H9 (cell line): ENCODE measurements around the gene MRTFB. TPM values are rescaled to one million over a fixed set of nuclear protein-coding genes. Genes with fewer than 3 reads are reported as not detected.

Experiments used
- DNase-seq: peaks from one replicate; pipeline ENCODE4 v3.0.0-alpha.2; 2017
- H2AFZ ChIP-seq: one replicate; pipeline ENCODE4 v1.6.1; 2013; ENCODE audit warnings: mild to moderate bottlenecking, low read length, control low read depth, moderate library complexity
- H2AK5ac ChIP-seq: 2 replicates; pipeline ENCODE4 v1.6.1; 2013; ENCODE audit warnings: low read length, control low read depth, mixed read lengths; ENCODE audit not compliant: insufficient read length
- H2BK120ac ChIP-seq: one replicate; pipeline ENCODE4 v1.6.1; 2013; ENCODE audit warnings: low read depth, mild to moderate bottlenecking, low read length, control low read depth, inconsistent platforms; ENCODE audit not compliant: poor library complexity, severe bottlenecking
- H2BK12ac ChIP-seq: 2 replicates; pipeline ENCODE4 v1.6.1; 2013; ENCODE audit warnings: low read length, control low read depth, mixed read lengths, low read depth; ENCODE audit not compliant: insufficient read length
- H2BK15ac ChIP-seq: 2 replicates; pipeline ENCODE4 v1.6.1; 2013; ENCODE audit warnings: low read depth, low read length, control low read depth
- H2BK20ac ChIP-seq: one replicate; pipeline ENCODE4 v1.6.1; 2013; ENCODE audit warnings: low read depth, mild to moderate bottlenecking, low read length, control low read depth, inconsistent platforms; ENCODE audit not compliant: poor library complexity, severe bottlenecking
- H2BK5ac ChIP-seq: 2 replicates; pipeline ENCODE4 v1.6.1; 2013; ENCODE audit warnings: low read length, control low read depth, mixed read lengths; ENCODE audit not compliant: insufficient read length
- H3K14ac ChIP-seq: 2 replicates; pipeline ENCODE4 v1.6.1; 2013; ENCODE audit warnings: low read length, control low read depth; ENCODE audit not compliant: insufficient read depth
- H3K18ac ChIP-seq: 2 replicates; pipeline ENCODE4 v1.6.1; 2013; ENCODE audit warnings: low read depth, mild to moderate bottlenecking, mixed read lengths, low read length, control low read depth; ENCODE audit not compliant: insufficient read length
- H3K23ac ChIP-seq: 2 replicates; pipeline ENCODE4 v1.6.1; 2013; ENCODE audit warnings: low read length, control low read depth, mixed read lengths, low read depth; ENCODE audit not compliant: insufficient read length
- H3K23me2 ChIP-seq: 2 replicates; pipeline ENCODE4 v1.6.1; 2013; ENCODE audit warnings: low read depth, mild to moderate bottlenecking, mixed read lengths, low read length, control low read depth; ENCODE audit not compliant: insufficient read length, poor library complexity, severe bottlenecking
- H3K27ac ChIP-seq: 2 replicates; pipeline ENCODE4 v1.5.1; 2013; ENCODE audit warnings: low read length, control low read depth, mixed read lengths, low read depth; ENCODE audit not compliant: insufficient read length
- H3K27me3 ChIP-seq: 2 replicates; pipeline ENCODE4 v1.6.1; 2013; ENCODE audit warnings: low read length, control low read depth, inconsistent platforms; ENCODE audit not compliant: insufficient read depth
- H3K4ac ChIP-seq: 2 replicates; pipeline ENCODE4 v1.6.1; 2013; ENCODE audit warnings: low read depth, mild to moderate bottlenecking, control low read depth, inconsistent platforms, low read length, moderate library complexity
- H3K4me1 ChIP-seq: 2 replicates; pipeline ENCODE4 v1.6.1; 2013; ENCODE audit warnings: low read length, control low read depth, inconsistent platforms; ENCODE audit not compliant: insufficient read depth
- H3K4me2 ChIP-seq: 2 replicates; pipeline ENCODE4 v1.6.1; 2013; ENCODE audit warnings: low read length, control low read depth, mixed read lengths; ENCODE audit not compliant: insufficient read length, insufficient read depth
- H3K56ac ChIP-seq: 2 replicates; pipeline ENCODE4 v1.6.1; 2013; ENCODE audit warnings: low read depth, mild to moderate bottlenecking, mixed read lengths, low read length, control low read depth; ENCODE audit not compliant: insufficient read length
- H3K79me1 ChIP-seq: 2 replicates; pipeline ENCODE4 v1.6.1; 2013; ENCODE audit warnings: low read depth, mild to moderate bottlenecking, moderate library complexity, low read length, control low read depth, inconsistent platforms; ENCODE audit not compliant: insufficient read depth, poor library complexity, severe bottlenecking
- H3K79me2 ChIP-seq: 2 replicates; pipeline ENCODE4 v1.6.1; 2013; ENCODE audit warnings: low read length, control low read depth, inconsistent platforms; ENCODE audit not compliant: insufficient read depth
- H3K9ac ChIP-seq: 2 replicates; pipeline ENCODE4 v1.6.1; 2013; ENCODE audit warnings: low read length, control low read depth, mixed read lengths; ENCODE audit not compliant: insufficient read length; ENCODE audit errors: extremely low read depth
- H3K9me3 ChIP-seq: one replicate; pipeline ENCODE4 v1.6.1; 2013; ENCODE audit warnings: low read depth, low read length, inconsistent platforms; ENCODE audit not compliant: control insufficient read depth
- H3T11ph ChIP-seq: one replicate; pipeline ENCODE4 v1.6.1; 2013; ENCODE audit warnings: mild to moderate bottlenecking, low read length, control low read depth, inconsistent platforms
- H4K20me1 ChIP-seq: one replicate; pipeline ENCODE4 v1.6.1; 2013; ENCODE audit not compliant: control insufficient read depth, insufficient read length, insufficient read depth
- H4K5ac ChIP-seq: 2 replicates; pipeline ENCODE4 v1.6.1; 2013; ENCODE audit warnings: low read depth, mild to moderate bottlenecking, mixed read lengths, low read length, control low read depth; ENCODE audit not compliant: insufficient read length
- H4K8ac ChIP-seq: replicated peaks from 2 replicates; pipeline ENCODE4 v1.6.1; 2013; ENCODE audit warnings: low read length, control low read depth, mixed read lengths, low read depth; ENCODE audit not compliant: insufficient read length
- H4K91ac ChIP-seq: 2 replicates; pipeline ENCODE4 v1.6.1; 2013; ENCODE audit warnings: low read depth, mild to moderate bottlenecking, moderate library complexity, mixed read lengths, low read length, control low read depth; ENCODE audit not compliant: insufficient read length
- H3K27ac Mint-ChIP-seq, 3 experiments: 2 replicates in 2 of 3; 3 replicates in 1 of 3; pipeline ENCODE4 v1.8.0; 2020 to 2021; ENCODE audit warnings: mixed read lengths in 3 of 3, mild to moderate bottlenecking in 1 of 3, moderate library complexity in 1 of 3
- H3K27me3 Mint-ChIP-seq: 2 replicates; pipeline ENCODE4 v1.8.0; 2021; ENCODE audit warnings: low read depth, mild to moderate bottlenecking, moderate library complexity, mixed read lengths
- H3K36me3 Mint-ChIP-seq, 3 experiments: 2 replicates in 2 of 3; 3 replicates in 1 of 3; pipeline ENCODE4 v1.8.0; 2020 to 2021; ENCODE audit warnings: low read depth in 3 of 3, mixed read lengths in 3 of 3; ENCODE audit not compliant: insufficient read depth in 1 of 3
- H3K4me1 Mint-ChIP-seq, 2 experiments: 2 replicates each; pipeline ENCODE4 v1.8.0; 2020; ENCODE audit warnings: mixed read lengths in 2 of 2
- H3K4me3 Mint-ChIP-seq, 2 experiments: 2 replicates in 1 of 2; 3 replicates in 1 of 2; pipeline ENCODE4 v1.8.0; 2020 to 2021; ENCODE audit warnings: mild to moderate bottlenecking in 2 of 2, mixed read lengths in 2 of 2, moderate library complexity in 1 of 2
- H3K9me3 Mint-ChIP-seq, 2 experiments: 2 replicates in 1 of 2; 3 replicates in 1 of 2; pipeline ENCODE4 v1.8.0; 2020; ENCODE audit warnings: mild to moderate bottlenecking in 2 of 2, mixed read lengths in 2 of 2, moderate library complexity in 1 of 2
- CTCF ChIP-seq: fragments of 200-600 bp; sonication (generic); conservative IDR thresholded peaks from 3 replicates; pipeline ENCODE4 v1.8.0; 2021; ENCODE audit warnings: antibody characterized with exemption, mild to moderate bottlenecking
- WGBS: extraction: QIAGEN DNeasy Blood & Tissue Kit; methylation state at CpG from one replicate; pipeline ENCODE4 v1.1.7; 2013; ENCODE audit warnings: missing lambda C conversion rate, low lambda C conversion rate, mixed read lengths; ENCODE audit not compliant: insufficient read length; ENCODE audit errors: extremely low coverage; 5-methylcytosine and 5-hydroxymethylcytosine counted together
- total RNA-seq: library from RNA; stranded (reverse); gene quantifications from 2 replicates; pipeline ENCODE4 v1.2.1, GENCODE V29; 2021

The MRTFB gene
- total RNA-seq, 1 experiment from 2014 or later: 29.9 TPM

GRCh38 chr16:14198572-14198971 lies 127.5 kb downstream of the MRTFB start:
- Mint-ChIP-seq H3K4me1 (peaks cover 10 to 13% of the 10 kb centered on the region in 2 experiments; a peak in 2 of 4 replicates), H3K27me3 (no peaks in the 10 kb centered on the region), H3K9me3 (no peaks in the 10 kb centered on the region; a peak in 1 of 5 replicates), H3K36me3 (no peaks in the 10 kb centered on the region; a peak in 1 of 7 replicates), H3K27ac (no peak overlapping the region; a peak in 1 of 7 replicates), H3K4me3 (no peak overlapping the region)
- no peak overlapping the region for H2BK20ac ChIP-seq
- no peaks in the 10 kb centered on the region for H3K9me3 ChIP-seq
- no peak overlapping the region for H4K91ac ChIP-seq
- no peak overlapping the region for H3K4ac ChIP-seq
- H4K5ac ChIP-seq: no peak overlapping the region
- H3K27me3 ChIP-seq: no peaks in the 10 kb centered on the region
- H3K56ac ChIP-seq: no peak overlapping the region
- no peak for TF ChIP-seq CTCF
- H3K18ac ChIP-seq: no peak overlapping the region
- no peak overlapping the region for H3K27ac ChIP-seq
- no peak overlapping the region for H3K23ac ChIP-seq
- H2AK5ac ChIP-seq: no peak overlapping the region
- H2BK120ac ChIP-seq: no peak overlapping the region
- no peak overlapping the region for H3T11ph ChIP-seq
- no peak overlapping the region for H2BK15ac ChIP-seq
- no peak overlapping the region for H3K9ac ChIP-seq
- no peak overlapping the region for H3K4me2 ChIP-seq
- no peak overlapping the region for H4K8ac ChIP-seq
- H2AFZ ChIP-seq: no peak overlapping the region
- H3K79me1 ChIP-seq: no peaks in the 10 kb centered on the region
- no peak overlapping the region for H3K14ac ChIP-seq
- DNase-seq: no peak
- no CpG with 5 or more reads among the region's 1 CpG for WGBS
- no peaks in the 10 kb centered on the region for H3K79me2 ChIP-seq
- no peak overlapping the region for H2BK5ac ChIP-seq
- no peaks in the 10 kb centered on the region for H4K20me1 ChIP-seq
- no peaks in the 10 kb centered on the region; the same call in 1 of the 2 replicates for H3K4me1 ChIP-seq
- no peaks in the 10 kb centered on the region for H3K23me2 ChIP-seq
- H2BK12ac ChIP-seq: no peak overlapping the region
